ENCODE measurements around the gene DHX29. TPM values are rescaled to one million over a fixed set of nuclear protein-coding genes. Genes with fewer than 3 reads are reported as not detected.

DHX29 gene
- total RNA-seq (2014; rRNA removed; shearing (Covaris generic); ENCODE audit: low replicate concordance), result 13.2 and 23.5 TPM in 2 replicates

- peaks cover 99% of the 10 kb centered on the region for H3K79me2 ChIP-seq (ENCODE audit: low read length)
- H3K27ac ChIP-seq (ENCODE audit: low read length), result peak within 1 kb of the TSS; percentile 65
- no peaks in the 10 kb centered on the region for H3K27me3 ChIP-seq (ENCODE audit: low read length)
- H3K4me2 ChIP-seq (ENCODE audit: low read depth, low read length, poor library complexity, severe bottlenecking), result peak within 1 kb of the TSS; percentile 95
- peak within 1 kb of the TSS; percentile 69 for H2AFZ ChIP-seq (ENCODE audit: low read length)
- H3K4me1 ChIP-seq (ENCODE audit: low read length), result peaks cover 41% of the 10 kb centered on the region
- H3K36me3 ChIP-seq (ENCODE audit: insufficient read depth, low read length), result peaks cover 53% of the 10 kb centered on the region
- H3K4me3 ChIP-seq (ENCODE audit: low read length), result peak within 1 kb of the TSS; percentile 92
- H3K9ac ChIP-seq (ENCODE audit: low read length), result peak within 1 kb of the TSS; percentile 89
- H4K20me1 ChIP-seq (ENCODE audit: insufficient read depth, low read depth, low read length), result 0 out of 2 replicates have a peak, but pooled peaks cover 4% of the 10 kb centered on the region
- peaks cover 4% of the 10 kb centered on the region; the same call in 1 of the 2 replicates for H3K9me3 ChIP-seq (ENCODE audit: low read length)
- no peaks in the 10 kb centered on the region for H3K9me2 ChIP-seq (replicated peaks; ENCODE audit: insufficient read depth, low read length)
- DNase-seq, result peak; percentile 97
Observed at GRCh38 chr5:55307383-55308253, at the start of gene DHX29, which contains the start of gene MTREX. TSS of gene DHX29 (minus strand) at chr5:55307694. CDS start at chr5:55307573, 121 bp downstream. TSS of gene MTREX (plus strand) at chr5:55307989. CDS start at chr5:55308014, 25 bp downstream.

- H3K9me2 ChIP-seq (replicated peaks; ENCODE audit: insufficient read depth, low read length), result no peaks in the 10 kb centered on the region
- no peak overlapping the region for H3K27ac ChIP-seq (ENCODE audit: low read length)
- no peaks in the 10 kb centered on the region for H3K4me1 ChIP-seq (ENCODE audit: low read length)
- H3K27me3 ChIP-seq (ENCODE audit: low read length), result no peaks in the 10 kb centered on the region
- H4K20me1 ChIP-seq (ENCODE audit: insufficient read depth, low read depth, low read length), result no peaks in the 10 kb centered on the region
- no peaks in the 10 kb centered on the region for H3K9me3 ChIP-seq (ENCODE audit: low read length)
- peaks cover 41% of the 10 kb centered on the region for H3K79me2 ChIP-seq (ENCODE audit: low read length)
- no peak overlapping the region for H3K9ac ChIP-seq (ENCODE audit: low read length)
- no peak for DNase-seq
- no peak overlapping the region for H3K4me3 ChIP-seq (ENCODE audit: low read length)
- H3K4me2 ChIP-seq (ENCODE audit: low read depth, low read length, poor library complexity, severe bottlenecking), result no peak overlapping the region
- no peak overlapping the region for H2AFZ ChIP-seq (ENCODE audit: low read length)
- peaks cover 61% of the 10 kb centered on the region for H3K36me3 ChIP-seq (ENCODE audit: insufficient read depth, low read length)
Observed at GRCh38 chr5:55356896-55357295, 49.4 kb upstream of the DHX29 start.

- H3K9me2 ChIP-seq (replicated peaks; ENCODE audit: insufficient read depth, low read length), result no peaks in the 10 kb centered on the region
- H3K79me2 ChIP-seq (ENCODE audit: low read length), result peaks cover 45% of the 10 kb centered on the region
- H2AFZ ChIP-seq (ENCODE audit: low read length), result no peak overlapping the region
- peaks cover 84% of the 10 kb centered on the region for H3K36me3 ChIP-seq (ENCODE audit: insufficient read depth, low read length)
- H3K4me2 ChIP-seq (ENCODE audit: low read depth, low read length, poor library complexity, severe bottlenecking), result no peak overlapping the region
- H3K9ac ChIP-seq (ENCODE audit: low read length), result no peak overlapping the region
- H3K27me3 ChIP-seq (ENCODE audit: low read length), result no peaks in the 10 kb centered on the region
- no peaks in the 10 kb centered on the region for H3K9me3 ChIP-seq (ENCODE audit: low read length)
- H3K4me3 ChIP-seq (ENCODE audit: low read length), result no peak overlapping the region
- no peak overlapping the region for H3K27ac ChIP-seq (ENCODE audit: low read length)
- no peak for DNase-seq
- H3K4me1 ChIP-seq (ENCODE audit: low read length), result peaks cover 10% of the 10 kb centered on the region
- no peaks in the 10 kb centered on the region for H4K20me1 ChIP-seq (ENCODE audit: insufficient read depth, low read depth, low read length)
Observed at GRCh38 chr5:55350754-55351153, 43.3 kb upstream of the DHX29 start.

- H3K4me3 ChIP-seq (ENCODE audit: low read length), result no peak overlapping the region
- no peak overlapping the region for H3K9ac ChIP-seq (ENCODE audit: low read length)
- no peaks in the 10 kb centered on the region for H3K27me3 ChIP-seq (ENCODE audit: low read length)
- H3K4me1 ChIP-seq (ENCODE audit: low read length), result peaks cover 10% of the 10 kb centered on the region
- peaks cover 91% of the 10 kb centered on the region for H3K36me3 ChIP-seq (ENCODE audit: insufficient read depth, low read length)
- peaks cover 59% of the 10 kb centered on the region for H3K79me2 ChIP-seq (ENCODE audit: low read length)
- DNase-seq, result no peak
- no peak overlapping the region for H2AFZ ChIP-seq (ENCODE audit: low read length)
- peaks cover 3% of the 10 kb centered on the region; the same call in 1 of the 2 replicates for H3K9me3 ChIP-seq (ENCODE audit: low read length)
- no peaks in the 10 kb centered on the region for H3K9me2 ChIP-seq (replicated peaks; ENCODE audit: insufficient read depth, low read length)
- H4K20me1 ChIP-seq (ENCODE audit: insufficient read depth, low read depth, low read length), result no peaks in the 10 kb centered on the region
- H3K27ac ChIP-seq (ENCODE audit: low read length), result no peak overlapping the region
- H3K4me2 ChIP-seq (ENCODE audit: low read depth, low read length, poor library complexity, severe bottlenecking), result no peak overlapping the region
Observed at GRCh38 chr5:55347786-55348185, 40.3 kb upstream of the DHX29 start.

GRCh38 chr5:55345327-55345726, 37.8 kb upstream of the DHX29 start:
- Histone ChIP-seq H3K4me2 (ENCODE audit: low read depth, low read length, poor library complexity, severe bottlenecking) (no peak overlapping the region), H2AFZ (ENCODE audit: low read length) (no peak overlapping the region), H3K4me3 (ENCODE audit: low read length) (no peak overlapping the region), H4K20me1 (ENCODE audit: insufficient read depth, low read depth, low read length) (no peaks in the 10 kb centered on the region), H3K9me3 (ENCODE audit: low read length) (peaks cover 3% of the 10 kb centered on the region; the same call in 1 of the 2 replicates), H3K27ac (ENCODE audit: low read length) (no peak overlapping the region), H3K36me3 (ENCODE audit: insufficient read depth, low read length) (peaks cover 94% of the 10 kb centered on the region), H3K27me3 (ENCODE audit: low read length) (no peaks in the 10 kb centered on the region), H3K79me2 (ENCODE audit: low read length) (peaks cover 63% of the 10 kb centered on the region), H3K9me2 (replicated peaks; ENCODE audit: insufficient read depth, low read length) (no peaks in the 10 kb centered on the region), H3K9ac (ENCODE audit: low read length) (no peak overlapping the region), H3K4me1 (ENCODE audit: low read length) (peaks cover 10% of the 10 kb centered on the region)
- no peak for DNase-seq

- DNase-seq, result peak; percentile 79
- peaks cover 10% of the 10 kb centered on the region for H3K4me1 ChIP-seq (ENCODE audit: low read length)
- H3K79me2 ChIP-seq (ENCODE audit: low read length), result peaks cover 62% of the 10 kb centered on the region
- H3K27me3 ChIP-seq (ENCODE audit: low read length), result no peaks in the 10 kb centered on the region
- H3K9me3 ChIP-seq (ENCODE audit: low read length), result peaks cover 3% of the 10 kb centered on the region; the same call in 1 of the 2 replicates
- no peak overlapping the region for H3K9ac ChIP-seq (ENCODE audit: low read length)
- no peaks in the 10 kb centered on the region for H4K20me1 ChIP-seq (ENCODE audit: insufficient read depth, low read depth, low read length)
- H3K36me3 ChIP-seq (ENCODE audit: insufficient read depth, low read length), result peaks cover 91% of the 10 kb centered on the region
- no peak overlapping the region for H3K27ac ChIP-seq (ENCODE audit: low read length)
- H3K4me2 ChIP-seq (ENCODE audit: low read depth, low read length, poor library complexity, severe bottlenecking), result no peak overlapping the region
- no peak overlapping the region for H2AFZ ChIP-seq (ENCODE audit: low read length)
- H3K9me2 ChIP-seq (replicated peaks; ENCODE audit: insufficient read depth, low read length), result no peaks in the 10 kb centered on the region
- H3K4me3 ChIP-seq (ENCODE audit: low read length), result no peak overlapping the region
Observed at GRCh38 chr5:55344392-55344992, 37.0 kb upstream of the DHX29 start.

GRCh38 chr5:55343609-55344008, 36.1 kb upstream of the DHX29 start:
- Histone ChIP-seq H3K9me3 (ENCODE audit: low read length) (peaks cover 3% of the 10 kb centered on the region; the same call in 1 of the 2 replicates), H4K20me1 (ENCODE audit: insufficient read depth, low read depth, low read length) (no peaks in the 10 kb centered on the region), H2AFZ (ENCODE audit: low read length) (no peak overlapping the region), H3K36me3 (ENCODE audit: insufficient read depth, low read length) (peaks cover 90% of the 10 kb centered on the region), H3K9me2 (replicated peaks; ENCODE audit: insufficient read depth, low read length) (no peaks in the 10 kb centered on the region), H3K4me1 (ENCODE audit: low read length) (peaks cover 7% of the 10 kb centered on the region), H3K27me3 (ENCODE audit: low read length) (no peaks in the 10 kb centered on the region), H3K27ac (ENCODE audit: low read length) (no peak overlapping the region), H3K4me2 (ENCODE audit: low read depth, low read length, poor library complexity, severe bottlenecking) (no peak overlapping the region), H3K79me2 (ENCODE audit: low read length) (peaks cover 69% of the 10 kb centered on the region), H3K9ac (ENCODE audit: low read length) (no peak overlapping the region), H3K4me3 (ENCODE audit: low read length) (no peak overlapping the region)
- no peak for DNase-seq

- Histone ChIP-seq H3K4me1 (ENCODE audit: low read length) (peaks cover 4% of the 10 kb centered on the region), H3K36me3 (ENCODE audit: insufficient read depth, low read length) (peaks cover 85% of the 10 kb centered on the region), H2AFZ (ENCODE audit: low read length) (no peak overlapping the region), H3K9me3 (ENCODE audit: low read length) (peaks cover 3% of the 10 kb centered on the region; the same call in 1 of the 2 replicates), H4K20me1 (ENCODE audit: insufficient read depth, low read depth, low read length) (no peaks in the 10 kb centered on the region), H3K27ac (ENCODE audit: low read length) (no peak overlapping the region), H3K9ac (ENCODE audit: low read length) (no peak overlapping the region), H3K4me3 (ENCODE audit: low read length) (no peak overlapping the region), H3K27me3 (ENCODE audit: low read length) (no peaks in the 10 kb centered on the region), H3K9me2 (replicated peaks; ENCODE audit: insufficient read depth, low read length) (no peaks in the 10 kb centered on the region), H3K79me2 (ENCODE audit: low read length) (peaks cover 69% of the 10 kb centered on the region), H3K4me2 (ENCODE audit: low read depth, low read length, poor library complexity, severe bottlenecking) (no peak overlapping the region)
- no peak for DNase-seq
Observed at GRCh38 chr5:55343107-55343506, 35.6 kb upstream of the DHX29 start.

All from Karpas-422 (cell line).